GM12878 (cell line): ENCODE data around the gene ATP6V1D. TPM values are rescaled to one million over a fixed set of nuclear protein-coding genes. Genes with fewer than 3 reads are reported as not detected.
A peak's percentile ranks its signal among the peaks of the same experiment; 100 is the strongest.

Experiments
- ATAC-seq: fragments of 200-7000 bp; cut with Tn5 transposase; 3 replicates; pipeline ENCODE4 v1.9.1; 2020; ENCODE audit warnings: mild to moderate bottlenecking, moderate library complexity
- BruUV-seq: library from RNA; stranded (reverse); fragments of 400-500 nt; replicated peaks from 2 replicates; lab custom pipeline; 2021; lab: Mats Ljungman, UMichigan
- CTCF ChIA-PET: fragments of 300-600 bp; sonication (Branson Sonifier 250); formaldehyde crosslinking; extraction: SDS; loops from one replicate; lab custom pipeline; 2021; ENCODE audit warnings: inconsistent platforms; lab: Yijun Ruan, JAX
- POLR2A ChIA-PET: fragments of 350-600 bp; formaldehyde crosslinking; extraction: SDS; loops from one replicate; lab custom pipeline; 2021; ENCODE audit warnings: inconsistent platforms; lab: Charles Lee
- RAD21 ChIA-PET: fragments of 300-600 bp; sonication (Branson Sonifier 250); formaldehyde crosslinking; loops from one replicate; lab custom pipeline; 2023; ENCODE audit warnings: antibody characterized with exemption; ENCODE audit not compliant: unreplicated experiment; lab: Charles Lee
- SMC1A ChIA-PET: fragments of 300-600 bp; sonication (Branson Sonifier 250); formaldehyde crosslinking; loops from one replicate; lab custom pipeline; 2023; ENCODE audit not compliant: unreplicated experiment, uncharacterized antibody; lab: Charles Lee
- DNase-seq: peaks from one replicate; pipeline ENCODE4 v3.0.0-alpha.2; 2011; ENCODE audit warnings: low read depth, low spot score
- FAIRE-seq: peaks from 3 replicates; lab custom pipeline; 2011; peaks lifted over from hg19 to GRCh38; lab: Jason Lieb, UNC
- H2AFZ ChIP-seq: 2 replicates; pipeline ENCODE4 v1.6.0; 2011; ENCODE audit warnings: low read depth, low read length, control low read depth; ENCODE audit not compliant: control insufficient read depth
- H3K27ac ChIP-seq: 2 replicates; pipeline ENCODE4 v1.5.1; 2011; ENCODE audit warnings: control low read depth; ENCODE audit not compliant: control insufficient read depth, insufficient read depth
- H3K27me3 ChIP-seq, 2 experiments: replicated peaks in 1 of 2; 2 replicates each; pipeline versions ENCODE4 v1.6.0 to v1.6.1; 2011; ENCODE audit warnings: low read length in 1 of 2; ENCODE audit not compliant: control insufficient read depth in 2 of 2, insufficient read depth in 2 of 2
- H3K36me3 ChIP-seq, 2 experiments: 2 replicates each; pipeline ENCODE4 v1.5.1; 2011; ENCODE audit warnings: low read length in 1 of 2; ENCODE audit not compliant: control insufficient read depth in 2 of 2, insufficient read depth in 2 of 2
- H3K4me1 ChIP-seq: 2 replicates; pipeline ENCODE4 v1.6.1; 2011; ENCODE audit warnings: mild to moderate bottlenecking, low read length, moderate library complexity, mixed read lengths; ENCODE audit not compliant: control insufficient read depth, insufficient read depth
- H3K4me2 ChIP-seq: 2 replicates; pipeline ENCODE4 v1.6.0; 2011; ENCODE audit warnings: control low read depth; ENCODE audit not compliant: control insufficient read depth, insufficient read depth
- H3K4me3 ChIP-seq: fragments of 200-600 bp; sonication (generic); 2 replicates; pipeline ENCODE4 v1.5.1; 2016
- H3K79me2 ChIP-seq: 2 replicates; pipeline ENCODE4 v1.6.0; 2011; ENCODE audit warnings: low read length; ENCODE audit not compliant: control insufficient read depth, insufficient read depth
- H3K9ac ChIP-seq: 2 replicates; pipeline ENCODE4 v1.8.0; 2011; ENCODE audit warnings: low read length, control low read depth, mixed read lengths; ENCODE audit not compliant: control insufficient read depth, insufficient read depth
- H3K9me3 ChIP-seq: replicated peaks from 3 replicates; pipeline ENCODE4 v1.5.1; 2011; ENCODE audit warnings: mild to moderate bottlenecking, low read length; ENCODE audit not compliant: control insufficient read depth, insufficient read depth
- H4K20me1 ChIP-seq: 2 replicates; pipeline ENCODE4 v1.6.0; 2011; ENCODE audit not compliant: control insufficient read depth, insufficient read depth
- MTA3 ChIP-seq: IDR thresholded peaks from 2 replicates; pipeline ENCODE4 v1.6.1; 2012; ENCODE audit warnings: low read length, inconsistent platforms, borderline replicate concordance
- MYB ChIP-seq: fragments of 150-350 bp; IDR thresholded peaks from 2 replicates; pipeline ENCODE4 v1.6.1; 2014; ENCODE audit warnings: mild to moderate bottlenecking, low read depth, low read length, borderline replicate concordance
- NFIC ChIP-seq: IDR thresholded peaks from 2 replicates; pipeline ENCODE4 v1.6.1; 2012; ENCODE audit warnings: low read depth, mild to moderate bottlenecking, inconsistent platforms, low read length, moderate library complexity
- NKRF ChIP-seq: fragments of 450-650 bp; conservative IDR thresholded peaks from 2 replicates; pipeline ENCODE4 v1.6.1; 2017; ENCODE audit warnings: mild to moderate bottlenecking, moderate library complexity
- POLR2A ChIP-seq: IDR thresholded peaks from 2 replicates; pipeline ENCODE4 v1.6.1; 2011; ENCODE audit warnings: low read depth, mild to moderate bottlenecking, low read length
- TAF1 ChIP-seq: IDR thresholded peaks from 2 replicates; pipeline ENCODE4 v1.6.1; 2011; ENCODE audit warnings: mild to moderate bottlenecking, low read depth, low read length, borderline replicate concordance
- WRNIP1 ChIP-seq: IDR thresholded peaks from 2 replicates; pipeline ENCODE4 v1.6.1; 2011; ENCODE audit warnings: low read depth, low read length, improper control_type of control experiment, borderline replicate concordance
- WGBS: methylation state at CpG from one replicate; pipeline ENCODE4 v1.1.6; 2016; ENCODE audit warnings: low lambda C conversion rate; ENCODE audit not compliant: insufficient replicate concordance, insufficient coverage; ENCODE audit errors: missing lambda C conversion rate; 5-methylcytosine and 5-hydroxymethylcytosine counted together
- in situ Hi-C: fragments of 300-500 bp; cut with MboI; formaldehyde crosslinking; loops from 9 replicates; pipeline ENCODE4 v1.14.3; 2018; ENCODE audit warnings: mixed read lengths
- intact Hi-C: fragments of 100-400 bp; cut with micrococcal nuclease; formaldehyde crosslinking; loops from one replicate; pipeline ENCODE4 v1.14.2; 2022; ENCODE audit not compliant: unreplicated experiment
- polyA plus RNA-seq, 11 experiments: library from polyadenylated mRNA; depleted of rRNA in 4 of 11; unstranded in 6 of 11; stranded (reverse) in 5 of 11; fragments of >200 nt; fragmentation: Nextera tagmentation in 4 of 11; fragmentation: Illumina TruSeq in 1 of 11; extraction: Ambion mirVana in 4 of 11; extraction: Trizol in 1 of 11; gene quantifications; 1 replicate in 1 of 11; 2 replicates in 10 of 11; pipeline versions ENCODE4 v1.2.1 to v1.2.3, GENCODE V29; 2011 to 2016; ENCODE audit warnings: inconsistent platforms in 2 of 11, missing spikeins in 2 of 11, low read depth in 1 of 11
- total RNA-seq, 4 experiments: library from RNA; depleted of rRNA in 3 of 4; stranded (reverse); fragments of >200 nt in 3 of 4; fragmentation: Illumina TruSeq in 1 of 4; extraction: Trizol in 1 of 4; gene quantifications; 2 replicates each; pipeline versions ENCODE4 v1.2.1 to v1.2.3, GENCODE V29; 2013 to 2021
- TF ChIP-seq, protein P1 (sequence below): IDR thresholded peaks from 2 replicates; pipeline ENCODE4 v1.6.1; 2012; ENCODE audit warnings: improper control_type of control experiment, low read depth, low read length; ENCODE audit not compliant: insufficient replicate concordance
- TF ChIP-seq, protein P2 (sequence below): fragments of 450-650 bp; formaldehyde crosslinking; IDR thresholded peaks from 2 replicates; pipeline ENCODE4 v1.4.0; 2022; ENCODE audit warnings: mild to moderate bottlenecking, moderate library complexity

ATP6V1D gene
- total and polyA plus RNA-seq, 10 of the 15 experiments (the other 5 are each of a cell fraction or from before 2014, with no cell fraction given): 24.0 to 71.6 (median 47.8) TPM

- SMC1A ChIA-PET: interaction anchor here (0.7 to 1.5 kb wide), 9 partner anchors 8 to 1983 kb away, joined by 3 to 5 read pairs (median 4); no protein-coding TSS in a partner anchor
Observed at GRCh38 chr14:67358924-67359774, 455 bp downstream of the ATP6V1D start.

More at GRCh38 chr14:67358924-67359774, 455 bp downstream of the ATP6V1D start:
- Histone ChIP-seq H3K79me2 (peaks cover 68% of the 10 kb centered on the region), H3K36me3 (no peaks in the 10 kb centered on the region), H3K27me3 (no peaks in the 10 kb centered on the region), H2AFZ (peak overlapping the region; percentile 54), H3K9me3 (no peaks in the 10 kb centered on the region), H3K4me2 (peak overlapping the region; percentile 74), H3K27ac (peak overlapping the region; percentile 16), H4K20me1 (no peaks in the 10 kb centered on the region), H3K4me1 (peaks cover 4% of the 10 kb centered on the region; the same call in 1 of the 2 replicates), H3K4me3 (peak overlapping the region; percentile 91), H3K9ac (peak overlapping the region; percentile 63)
- BruUV-seq: TSS peak; percentile 70
- intact Hi-C loops (no loop called here), in situ Hi-C loops (loop anchor here (10.0 kb wide), 1 partner anchor 854 kb away; the partner anchor contains the start of gene GPHN)
- ChIA-PET RAD21 (interaction anchor here (0.7 to 1.5 kb wide), 10 partner anchors 18 to 862 kb away, joined by 3 to 4 read pairs (median 3); partner anchors contain the start of genes GPHN and PIGH), CTCF (interaction anchor here (0.6 to 2.0 kb wide), 33 partner anchors 8 to 1000 kb away, joined by 3 to 16 read pairs (median 4); partner anchors contain the start of genes ARG2 and RDH11), POLR2A (interaction anchor here (0.6 to 1.5 kb wide), 4 partner anchors 8 to 853 kb away, joined by 3 to 8 read pairs (median 4); no protein-coding TSS in a partner anchor)
- DNase-seq (no peak), FAIRE-seq (no peak), ATAC-seq (no peak)
- WGBS: 3% methylated on average over 38 of the region's 38 CpGs
- TF ChIP-seq MTA3: no peak
- TF ChIP-seq WRNIP1: 0 out of 2 replicates have a peak, but pooled peaks have one; percentile 62
- TF ChIP-seq, protein P1, sequence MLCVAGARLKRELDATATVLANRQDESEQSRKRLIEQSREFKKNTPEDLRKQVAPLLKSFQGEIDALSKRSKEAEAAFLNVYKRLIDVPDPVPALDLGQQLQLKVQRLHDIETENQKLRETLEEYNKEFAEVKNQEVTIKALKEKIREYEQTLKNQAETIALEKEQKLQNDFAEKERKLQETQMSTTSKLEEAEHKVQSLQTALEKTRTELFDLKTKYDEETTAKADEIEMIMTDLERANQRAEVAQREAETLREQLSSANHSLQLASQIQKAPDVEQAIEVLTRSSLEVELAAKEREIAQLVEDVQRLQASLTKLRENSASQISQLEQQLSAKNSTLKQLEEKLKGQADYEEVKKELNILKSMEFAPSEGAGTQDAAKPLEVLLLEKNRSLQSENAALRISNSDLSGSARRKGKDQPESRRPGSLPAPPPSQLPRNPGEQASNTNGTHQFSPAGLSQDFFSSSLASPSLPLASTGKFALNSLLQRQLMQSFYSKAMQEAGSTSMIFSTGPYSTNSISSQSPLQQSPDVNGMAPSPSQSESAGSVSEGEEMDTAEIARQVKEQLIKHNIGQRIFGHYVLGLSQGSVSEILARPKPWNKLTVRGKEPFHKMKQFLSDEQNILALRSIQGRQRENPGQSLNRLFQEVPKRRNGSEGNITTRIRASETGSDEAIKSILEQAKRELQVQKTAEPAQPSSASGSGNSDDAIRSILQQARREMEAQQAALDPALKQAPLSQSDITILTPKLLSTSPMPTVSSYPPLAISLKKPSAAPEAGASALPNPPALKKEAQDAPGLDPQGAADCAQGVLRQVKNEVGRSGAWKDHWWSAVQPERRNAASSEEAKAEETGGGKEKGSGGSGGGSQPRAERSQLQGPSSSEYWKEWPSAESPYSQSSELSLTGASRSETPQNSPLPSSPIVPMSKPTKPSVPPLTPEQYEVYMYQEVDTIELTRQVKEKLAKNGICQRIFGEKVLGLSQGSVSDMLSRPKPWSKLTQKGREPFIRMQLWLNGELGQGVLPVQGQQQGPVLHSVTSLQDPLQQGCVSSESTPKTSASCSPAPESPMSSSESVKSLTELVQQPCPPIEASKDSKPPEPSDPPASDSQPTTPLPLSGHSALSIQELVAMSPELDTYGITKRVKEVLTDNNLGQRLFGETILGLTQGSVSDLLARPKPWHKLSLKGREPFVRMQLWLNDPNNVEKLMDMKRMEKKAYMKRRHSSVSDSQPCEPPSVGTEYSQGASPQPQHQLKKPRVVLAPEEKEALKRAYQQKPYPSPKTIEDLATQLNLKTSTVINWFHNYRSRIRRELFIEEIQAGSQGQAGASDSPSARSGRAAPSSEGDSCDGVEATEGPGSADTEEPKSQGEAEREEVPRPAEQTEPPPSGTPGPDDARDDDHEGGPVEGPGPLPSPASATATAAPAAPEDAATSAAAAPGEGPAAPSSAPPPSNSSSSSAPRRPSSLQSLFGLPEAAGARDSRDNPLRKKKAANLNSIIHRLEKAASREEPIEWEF: peak; percentile 38
- 0 out of 2 replicates have a peak, but pooled peaks have one; percentile 13 for TF ChIP-seq NFIC
- TF ChIP-seq POLR2A: peak; percentile 34; the same call in 1 of the 2 replicates
- TF ChIP-seq MYB: no peak
- 0 out of 2 replicates have a peak, but pooled peaks have one; percentile 26 for TF ChIP-seq TAF1
- TF ChIP-seq, protein P2, sequence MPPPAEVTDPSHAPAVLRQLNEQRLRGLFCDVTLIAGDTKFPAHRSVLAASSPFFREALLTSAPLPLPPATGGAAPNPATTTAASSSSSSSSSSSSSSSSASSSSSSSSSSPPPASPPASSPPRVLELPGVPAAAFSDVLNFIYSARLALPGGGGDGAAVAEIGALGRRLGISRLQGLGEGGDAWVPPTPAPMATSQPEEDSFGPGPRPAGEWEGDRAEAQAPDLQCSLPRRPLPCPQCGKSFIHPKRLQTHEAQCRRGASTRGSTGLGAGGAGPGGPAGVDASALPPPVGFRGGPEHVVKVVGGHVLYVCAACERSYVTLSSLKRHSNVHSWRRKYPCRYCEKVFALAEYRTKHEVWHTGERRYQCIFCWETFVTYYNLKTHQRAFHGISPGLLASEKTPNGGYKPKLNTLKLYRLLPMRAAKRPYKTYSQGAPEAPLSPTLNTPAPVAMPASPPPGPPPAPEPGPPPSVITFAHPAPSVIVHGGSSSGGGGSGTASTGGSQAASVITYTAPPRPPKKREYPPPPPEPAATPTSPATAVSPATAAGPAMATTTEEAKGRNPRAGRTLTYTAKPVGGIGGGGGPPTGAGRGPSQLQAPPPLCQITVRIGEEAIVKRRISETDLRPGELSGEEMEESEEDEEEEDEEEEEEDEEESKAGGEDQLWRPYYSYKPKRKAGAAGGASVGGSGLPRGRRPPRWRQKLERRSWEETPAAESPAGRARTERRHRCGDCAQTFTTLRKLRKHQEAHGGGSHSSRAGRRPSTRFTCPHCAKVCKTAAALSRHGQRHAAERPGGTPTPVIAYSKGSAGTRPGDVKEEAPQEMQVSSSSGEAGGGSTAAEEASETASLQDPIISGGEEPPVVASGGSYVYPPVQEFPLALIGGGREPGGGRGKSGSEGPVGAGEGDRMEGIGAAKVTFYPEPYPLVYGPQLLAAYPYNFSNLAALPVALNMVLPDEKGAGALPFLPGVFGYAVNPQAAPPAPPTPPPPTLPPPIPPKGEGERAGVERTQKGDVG (CRISPR knock-in tag): no peak
- TF ChIP-seq NKRF: peak; percentile 95
- TF ChIP-seq, all 136 proteins: peak for 6
